Karpas-422 (cell line): ENCODE data around the gene USB1. TPM values are rescaled to one million over a fixed set of nuclear protein-coding genes. Genes with fewer than 3 reads are reported as not detected.

Source experiments
- DNase-seq: peaks from one replicate; pipeline ENCODE4 v3.0.0-alpha.2; 2015
- H2AFZ ChIP-seq: fragments of 200-600 bp; sonication (generic); 2 replicates; pipeline ENCODE4 v1.6.1; 2014; ENCODE audit warnings: antibody characterized with exemption, low read length, mixed read lengths
- H3K27ac ChIP-seq: fragments of 200-600 bp; sonication (generic); 2 replicates; pipeline ENCODE4 v1.5.1; 2014; ENCODE audit warnings: mild to moderate bottlenecking, low read length, moderate library complexity
- H3K27me3 ChIP-seq: fragments of 200-600 bp; sonication (generic); 2 replicates; pipeline ENCODE4 v1.6.1; 2014; ENCODE audit warnings: low read length, mixed read lengths
- H3K36me3 ChIP-seq: fragments of 200-600 bp; sonication (generic); 2 replicates; pipeline ENCODE4 v1.6.1; 2014; ENCODE audit warnings: low read length, mixed read lengths; ENCODE audit not compliant: insufficient read depth
- H3K4me1 ChIP-seq: fragments of 200-600 bp; sonication (generic); 2 replicates; pipeline ENCODE4 v1.6.1; 2014; ENCODE audit warnings: mild to moderate bottlenecking, low read length, mixed read lengths
- H3K4me2 ChIP-seq: fragments of 200-600 bp; sonication (generic); 2 replicates; pipeline ENCODE4 v1.6.1; 2014; ENCODE audit warnings: low read length, low read depth, mild to moderate bottlenecking; ENCODE audit not compliant: poor library complexity, severe bottlenecking
- H3K4me3 ChIP-seq: fragments of 200-600 bp; sonication (generic); 2 replicates; pipeline ENCODE4 v1.5.1; 2014; ENCODE audit warnings: mild to moderate bottlenecking, antibody characterized with exemption, low read length, mixed read lengths
- H3K79me2 ChIP-seq: fragments of 200-600 bp; sonication (generic); 2 replicates; pipeline ENCODE4 v1.6.1; 2014; ENCODE audit warnings: mild to moderate bottlenecking, low read length, mixed read lengths
- H3K9ac ChIP-seq: fragments of 200-600 bp; sonication (generic); 2 replicates; pipeline ENCODE4 v1.6.0; 2014; ENCODE audit warnings: low read length
- H3K9me2 ChIP-seq: fragments of 200-600 bp; sonication (generic), shearing (Covaris generic); replicated peaks from 2 replicates; pipeline ENCODE4 v1.6.0; 2014; ENCODE audit warnings: mild to moderate bottlenecking, low read length, moderate library complexity; ENCODE audit not compliant: insufficient read depth
- H3K9me3 ChIP-seq: fragments of 300-700, 200-600 bp; sonication (generic); 2 replicates; pipeline ENCODE4 v1.6.1; 2014; ENCODE audit warnings: low read length, mixed read lengths
- H4K20me1 ChIP-seq: fragments of 200-600 bp; sonication (generic); 2 replicates; pipeline ENCODE4 v1.6.1; 2014; ENCODE audit warnings: mild to moderate bottlenecking, antibody characterized with exemption, low read length, low read depth; ENCODE audit not compliant: insufficient read depth
- total RNA-seq: library from RNA; depleted of rRNA; stranded (reverse); fragments of >200 nt; shearing (Covaris generic); gene quantifications from 2 replicates; pipeline ENCODE4 v1.2.3, GENCODE V29; 2014; ENCODE audit warnings: low replicate concordance

USB1 gene
- total RNA-seq, 1 experiment from 2014 or later, result 19.6 TPM

DNA sequence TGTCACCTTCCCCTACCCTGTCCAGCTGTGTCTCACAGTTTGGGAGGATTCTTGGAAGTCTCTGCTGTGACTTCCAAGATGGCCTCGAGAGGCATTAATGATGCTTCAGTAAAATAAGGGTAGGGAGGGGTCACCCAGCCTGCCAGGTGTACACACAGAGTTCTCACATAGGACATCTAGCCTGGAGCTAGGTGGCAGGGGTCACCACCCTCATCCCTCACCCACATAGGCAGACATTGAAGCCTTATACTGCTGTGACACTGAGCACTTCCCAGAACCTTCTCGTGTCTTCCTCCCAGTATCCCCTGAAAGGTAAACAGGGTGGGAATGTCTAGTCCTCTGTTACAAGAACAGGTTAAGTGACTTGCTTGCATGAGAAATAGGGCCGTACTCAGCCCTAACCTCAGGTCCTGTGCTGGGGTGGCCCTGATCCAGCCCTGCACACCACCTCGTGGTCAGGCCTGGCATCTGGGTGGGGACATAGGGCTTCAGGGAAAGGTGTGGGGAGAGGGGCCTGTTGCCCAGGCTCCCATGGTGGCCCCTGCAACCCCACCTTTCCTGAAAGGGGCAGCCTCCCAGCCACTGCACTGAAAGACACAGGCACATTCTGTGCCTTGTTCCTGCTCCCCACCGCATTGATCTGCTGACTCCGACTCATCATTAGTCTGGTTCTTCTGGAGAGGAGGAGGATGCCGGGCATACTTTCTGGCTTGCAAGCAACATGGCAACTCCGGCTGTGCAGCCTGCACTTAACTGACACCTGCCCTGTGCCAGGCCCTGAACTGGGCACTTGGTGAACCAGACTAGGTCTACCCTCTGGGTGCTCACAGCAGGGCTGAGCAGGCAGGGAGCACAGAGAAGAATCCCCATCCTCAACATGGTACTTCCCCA is 20.7 kb downstream of the USB1 start:
- H3K4me3 ChIP-seq, result no peak overlapping the region
- peaks cover 25% of the 10 kb centered on the region for H3K4me1 ChIP-seq
- H3K9me3 ChIP-seq, result no peaks in the 10 kb centered on the region
- no peaks in the 10 kb centered on the region for H3K79me2 ChIP-seq
- H3K9me2 ChIP-seq, result no peaks in the 10 kb centered on the region
- H4K20me1 ChIP-seq, result no peaks in the 10 kb centered on the region
- no peaks in the 10 kb centered on the region for H3K27me3 ChIP-seq
- H3K4me2 ChIP-seq, result no peak overlapping the region
- no peak overlapping the region for H2AFZ ChIP-seq
- H3K27ac ChIP-seq, result no peak overlapping the region
- no peak for DNase-seq
- H3K9ac ChIP-seq, result no peak overlapping the region
- H3K36me3 ChIP-seq, result no peaks in the 10 kb centered on the region

- H3K4me2 ChIP-seq, result no peak overlapping the region
- H2AFZ ChIP-seq, result no peak overlapping the region
Measured at GRCh38 chr16:58022601-58023371, 21.6 kb downstream of the USB1 start.

GRCh38 chr16:58024486-58025350 is 23.5 kb downstream of the USB1 start:
- Histone ChIP-seq H3K9ac (no peak overlapping the region; the same call in 1 of the 2 replicates), H2AFZ (no peak overlapping the region), H3K4me1 (peaks cover 32% of the 10 kb centered on the region), H3K4me2 (peak overlapping the region; percentile 93), H3K9me3 (no peaks in the 10 kb centered on the region), H3K4me3 (peak overlapping the region; percentile 81), H3K27me3 (no peaks in the 10 kb centered on the region), H3K79me2 (no peaks in the 10 kb centered on the region), H3K27ac (no peak overlapping the region), H3K36me3 (no peaks in the 10 kb centered on the region), H4K20me1 (no peaks in the 10 kb centered on the region), H3K9me2 (no peaks in the 10 kb centered on the region)
- DNase-seq, result no peak

More at GRCh38 chr16:58022601-58023371, 21.6 kb downstream of the USB1 start:
- Histone ChIP-seq H3K9ac (no peak overlapping the region), H3K9me2 (no peaks in the 10 kb centered on the region), H4K20me1 (no peaks in the 10 kb centered on the region), H3K4me1 (peaks cover 29% of the 10 kb centered on the region), H3K9me3 (no peaks in the 10 kb centered on the region), H3K27me3 (no peaks in the 10 kb centered on the region), H3K4me3 (no peak overlapping the region), H3K79me2 (no peaks in the 10 kb centered on the region), H3K27ac (no peak overlapping the region), H3K36me3 (no peaks in the 10 kb centered on the region)
- no peak for DNase-seq

DNA sequence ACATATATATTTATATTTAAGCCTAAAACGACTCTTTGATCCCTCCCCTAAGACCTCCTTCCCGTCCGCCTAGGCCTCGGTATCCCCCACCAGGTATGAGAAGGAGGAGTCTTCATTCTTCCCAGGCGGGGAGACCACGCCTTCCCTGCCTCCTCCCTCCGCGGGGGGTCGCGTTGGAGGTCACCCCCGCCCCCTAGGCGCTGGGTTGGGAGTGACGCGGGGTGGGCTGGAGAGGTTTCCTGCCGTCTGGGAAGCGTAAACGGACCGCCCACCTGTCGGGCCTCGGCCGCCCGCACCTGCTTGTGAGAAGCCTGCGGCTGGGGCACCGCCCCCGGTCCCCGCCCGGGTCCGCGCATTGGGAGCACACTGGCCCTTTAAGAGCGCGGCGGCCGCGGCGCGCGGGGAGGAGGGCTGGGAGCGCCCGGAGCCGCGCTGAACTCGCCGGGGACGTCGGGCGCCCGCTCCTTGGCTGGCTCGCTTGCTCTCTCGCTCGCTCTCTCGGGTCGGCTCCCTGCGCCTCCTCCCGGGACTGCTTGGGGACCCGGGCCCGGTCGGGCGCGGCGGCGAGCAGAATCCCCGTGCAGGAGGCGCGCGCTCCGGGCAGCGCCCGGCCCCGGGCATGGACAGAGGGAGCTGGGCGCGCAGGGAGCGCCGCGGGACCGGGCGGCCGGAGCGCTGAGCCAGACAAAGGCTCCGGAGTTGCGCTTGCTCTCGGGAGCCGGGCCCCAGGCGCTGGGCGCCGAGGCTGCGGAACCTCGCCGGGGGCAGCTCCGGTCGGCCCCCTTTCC is 24.3 kb downstream of the USB1 start, which contains the start of gene MMP15:
Gene MMP15, plus strand, starts transcription at position 404 of the 788 bp plus-strand sequence. CDS start 597 bp downstream, outside the sequence.
- H3K9ac ChIP-seq, result peak within 1 kb of the TSS; percentile 75
- H3K27me3 ChIP-seq, result no peaks in the 10 kb centered on the region
- H3K4me3 ChIP-seq, result peak within 1 kb of the TSS; percentile 81
- peaks cover 31% of the 10 kb centered on the region for H3K4me1 ChIP-seq
- H2AFZ ChIP-seq, result peak within 1 kb of the TSS; percentile 91
- H3K4me2 ChIP-seq, result peak within 1 kb of the TSS; percentile 93
- no peaks in the 10 kb centered on the region for H3K79me2 ChIP-seq
- H3K36me3 ChIP-seq, result no peaks in the 10 kb centered on the region
- no peaks in the 10 kb centered on the region for H4K20me1 ChIP-seq
- H3K27ac ChIP-seq, result no peak within 1 kb of the TSS
- peak; percentile 89 for DNase-seq
- H3K9me3 ChIP-seq, result no peaks in the 10 kb centered on the region
- no peaks in the 10 kb centered on the region for H3K9me2 ChIP-seq

DNA sequence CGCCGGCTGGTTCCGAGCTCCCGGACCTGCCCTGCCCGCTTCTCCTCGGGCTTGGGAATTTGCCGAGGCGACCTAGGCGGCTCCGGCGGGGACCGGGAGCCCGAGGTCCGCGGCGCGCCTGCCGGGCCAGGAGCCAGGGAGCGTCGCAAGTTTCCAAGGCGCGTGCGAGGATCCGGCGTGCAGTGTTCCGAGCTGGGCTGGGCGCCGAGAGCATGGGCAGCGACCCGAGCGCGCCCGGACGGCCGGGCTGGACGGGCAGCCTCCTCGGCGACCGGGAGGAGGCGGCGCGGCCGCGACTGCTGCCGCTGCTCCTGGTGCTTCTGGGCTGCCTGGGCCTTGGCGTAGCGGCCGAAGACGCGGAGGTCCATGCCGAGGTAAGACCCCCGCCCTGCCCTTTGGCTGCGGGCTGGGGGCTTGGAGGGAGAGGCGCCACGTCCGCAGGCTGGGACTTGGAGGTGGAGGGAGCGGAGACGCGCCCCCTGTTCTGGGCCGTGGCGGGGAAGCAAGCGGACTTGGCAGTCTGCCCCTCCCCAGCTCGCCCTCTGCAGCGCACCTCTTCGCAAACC is 25.0 kb downstream of the USB1 start:
- peaks cover 33% of the 10 kb centered on the region for H3K4me1 ChIP-seq
- no peaks in the 10 kb centered on the region for H3K36me3 ChIP-seq
- H3K27ac ChIP-seq, result no peak overlapping the region
- DNase-seq, result peak; percentile 60
- H3K9me2 ChIP-seq, result no peaks in the 10 kb centered on the region
- no peaks in the 10 kb centered on the region for H3K9me3 ChIP-seq
- H3K4me2 ChIP-seq, result peak overlapping the region; percentile 93
- H3K9ac ChIP-seq, result peak overlapping the region; percentile 75
- H4K20me1 ChIP-seq, result no peaks in the 10 kb centered on the region
- H2AFZ ChIP-seq, result no peak overlapping the region
- H3K79me2 ChIP-seq, result no peaks in the 10 kb centered on the region
- H3K27me3 ChIP-seq, result no peaks in the 10 kb centered on the region
- H3K4me3 ChIP-seq, result peak overlapping the region; percentile 81

DNA sequence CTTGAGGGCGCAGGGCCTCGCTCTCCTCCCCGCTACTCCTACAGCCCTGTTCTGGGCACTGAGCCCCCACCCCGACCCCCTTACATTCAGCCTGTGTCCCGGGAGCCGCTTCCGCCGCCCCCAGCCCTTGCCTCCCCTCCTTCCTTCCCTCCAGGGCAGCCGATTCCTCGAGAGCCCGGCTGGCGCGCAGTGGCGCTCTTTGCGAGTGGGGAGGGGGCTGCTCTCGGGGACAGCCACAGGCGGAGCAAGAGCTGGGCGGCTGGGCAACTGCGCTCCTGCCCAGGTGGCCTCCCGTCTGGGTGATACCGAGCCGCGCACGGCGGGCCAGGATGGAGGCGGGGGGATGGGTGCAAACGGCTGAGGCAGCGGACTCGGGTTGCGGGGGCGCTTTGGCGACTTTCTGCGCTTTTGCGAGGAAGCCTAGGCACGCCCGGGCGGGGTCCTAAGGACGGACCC is 25.5 kb downstream of the USB1 start:
- H3K9me2 ChIP-seq, result no peaks in the 10 kb centered on the region
- H3K79me2 ChIP-seq, result no peaks in the 10 kb centered on the region
- H3K4me2 ChIP-seq, result peak overlapping the region; percentile 93
- no peaks in the 10 kb centered on the region for H3K27me3 ChIP-seq
- H3K9me3 ChIP-seq, result no peaks in the 10 kb centered on the region
- no peak overlapping the region for H3K27ac ChIP-seq
- H3K9ac ChIP-seq, result peak overlapping the region; percentile 75; the same call in 1 of the 2 replicates
- no peaks in the 10 kb centered on the region for H4K20me1 ChIP-seq
- H3K4me3 ChIP-seq, result peak overlapping the region; percentile 81
- no peak overlapping the region for H2AFZ ChIP-seq
- peaks cover 37% of the 10 kb centered on the region for H3K4me1 ChIP-seq
- H3K36me3 ChIP-seq, result no peaks in the 10 kb centered on the region
- no peak for DNase-seq
